GM21447 (cell line): ENCODE results near the gene INCA1.

Experiments
- ATAC-seq: cut with Tn5 transposase; IDR thresholded peaks from one replicate; pipeline ENCODE4 v1.9.1; 2021; ENCODE audit not compliant: unreplicated experiment

INCA1 gene

GRCh38 chr17:5014357-5014756, 17.0 kb upstream of the INCA1 start:
- no peak for ATAC-seq

- peak; percentile 56 for ATAC-seq
Measured at GRCh38 chr17:5011928-5012327, 14.6 kb upstream of the INCA1 start.

- ATAC-seq: no peak
Measured at GRCh38 chr17:5003214-5003867, 6.0 kb upstream of the INCA1 start.

GRCh38 chr17:5002121-5002788, 4.9 kb upstream of the INCA1 start:
- no peak for ATAC-seq

GRCh38 chr17:5000237-5000639, 2.9 kb upstream of the INCA1 start:
- ATAC-seq: no peak

- no peak for ATAC-seq
Measured at GRCh38 chr17:4999430-5000093, 2.2 kb upstream of the INCA1 start.

- no peak for ATAC-seq
Measured at GRCh38 chr17:4998732-4999429, 1.6 kb upstream of the INCA1 start.

GRCh38 chr17:4998027-4998731, 857 bp upstream of the INCA1 start:
- ATAC-seq: peak; percentile 12

GRCh38 chr17:4994081-4994595, 3.2 kb downstream of the INCA1 start:
- no peak for ATAC-seq

- no peak for ATAC-seq
Measured at GRCh38 chr17:4987767-4988567, 9.4 kb downstream of the INCA1 start.

- peak; percentile 66 for ATAC-seq
Measured at GRCh38 chr17:4986951-4987766, 10.2 kb downstream of the INCA1 start, which contains the start of gene CAMTA2. Gene CAMTA2 (minus strand): TSS chr17:4987675. CDS start chr17:4986222, 1,453 bp downstream.

GRCh38 chr17:4986403-4986802, 10.9 kb downstream of the INCA1 start:
- ATAC-seq: no peak

- no peak for ATAC-seq
Measured at GRCh38 chr17:4982305-4982704, 15.0 kb downstream of the INCA1 start.

GRCh38 chr17:4980644-4981216, 16.6 kb downstream of the INCA1 start:
- no peak for ATAC-seq

- ATAC-seq: no peak
Measured at GRCh38 chr17:4978726-4979125, 18.6 kb downstream of the INCA1 start.

GRCh38 chr17:4974115-4974670, 23.1 kb downstream of the INCA1 start:
- no peak for ATAC-seq

- no peak for ATAC-seq
Measured at GRCh38 chr17:4973256-4974114, 23.8 kb downstream of the INCA1 start.
